MCF 10A (cell line): Measurements from ENCODE around the gene PLXNB2. TPM values are rescaled to one million over a fixed set of nuclear protein-coding genes. Genes with fewer than 3 reads are reported as not detected.

Experiments used
- BruUV-seq: library from RNA; stranded (reverse); fragments of 400-500 nt; replicated peaks from 2 replicates; lab custom pipeline; 2021; lab: Mats Ljungman, UMichigan
- CTCF ChIA-PET: fragments of 300-600 bp; sonication (Branson Sonifier 250); formaldehyde crosslinking; extraction: SDS; loops from one replicate; lab custom pipeline; 2021; ENCODE audit warnings: antibody characterized with exemption, inconsistent platforms; lab: Yijun Ruan, JAX
- POLR2A ChIA-PET: fragments of 300-600, 350-650 bp; sonication (Branson Sonifier 250); formaldehyde crosslinking; extraction: SDS; loops from one replicate; lab custom pipeline; 2020; ENCODE audit warnings: antibody characterized with exemption, inconsistent platforms; lab: Yijun Ruan, JAX
- DNase-seq: peaks from one replicate; pipeline ENCODE4 v3.0.0-alpha.2; 2018; ENCODE audit not compliant: unreplicated experiment
- H3K27ac Mint-ChIP-seq: one replicate; pipeline ENCODE4 v1.8.0; 2022; ENCODE audit warnings: mild to moderate bottlenecking, low read depth, mixed read lengths; ENCODE audit not compliant: unreplicated experiment
- H3K27me3 Mint-ChIP-seq: one replicate; pipeline ENCODE4 v1.8.0; 2022; ENCODE audit warnings: mixed read lengths; ENCODE audit not compliant: insufficient read depth, unreplicated experiment
- H3K36me3 Mint-ChIP-seq: one replicate; pipeline ENCODE4 v1.8.0; 2022; ENCODE audit warnings: mild to moderate bottlenecking, moderate library complexity, mixed read lengths; ENCODE audit not compliant: insufficient read depth, unreplicated experiment
- H3K4me1 Mint-ChIP-seq: one replicate; pipeline ENCODE4 v1.8.0; 2022; ENCODE audit warnings: mixed read lengths; ENCODE audit not compliant: insufficient read depth, unreplicated experiment
- H3K4me3 Mint-ChIP-seq: one replicate; pipeline ENCODE4 v1.8.0; 2022; ENCODE audit warnings: mild to moderate bottlenecking, moderate library complexity, mixed read lengths; ENCODE audit not compliant: unreplicated experiment
- H3K9me3 Mint-ChIP-seq: one replicate; pipeline ENCODE4 v1.8.0; 2022; ENCODE audit warnings: mixed read lengths; ENCODE audit not compliant: unreplicated experiment
- intact Hi-C: fragments of 100-400 bp; cut with micrococcal nuclease; formaldehyde crosslinking; loops from 2 replicates; pipeline ENCODE4 v1.14.1; 2022
- total RNA-seq: library from RNA; stranded (reverse); gene quantifications from 2 replicates; pipeline ENCODE4 v1.2.3, GENCODE V29; 2022
- TF ChIP-seq, protein P1 (sequence below): fragments of 200-600 bp; IDR thresholded peaks from one replicate; pipeline ENCODE4 v1.8.0; 2022; ENCODE audit warnings: antibody characterized with exemption, mild to moderate bottlenecking; ENCODE audit not compliant: unreplicated experiment

Gene PLXNB2
- total RNA-seq, 1 experiment from 2014 or later, result 199 TPM

DNA sequence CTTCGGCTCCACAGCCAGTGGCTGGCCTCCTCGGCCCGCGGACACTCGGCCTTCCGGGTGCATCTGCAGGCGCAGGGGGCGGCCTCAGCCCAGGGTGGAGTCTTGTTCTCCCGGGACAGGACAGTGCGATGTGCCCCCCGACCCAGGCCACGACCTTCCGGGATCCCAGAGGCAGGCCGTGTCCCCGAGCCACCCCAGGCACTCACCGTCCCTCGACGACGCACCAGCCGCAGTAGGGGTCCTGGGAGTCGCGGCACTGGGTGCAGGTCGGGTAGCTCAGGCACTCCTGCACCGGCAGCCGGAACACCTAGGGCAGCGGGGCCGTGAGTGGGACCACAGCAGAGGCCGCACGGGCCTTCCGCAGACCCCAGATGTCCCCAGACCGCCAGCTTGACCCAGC, 19.7 kb downstream of the PLXNB2 start:
- no peak overlapping the region for H3K4me3 Mint-ChIP-seq
- intact Hi-C loops, result no loop called here
- H3K27ac Mint-ChIP-seq, result no peak overlapping the region
- BruUV-seq, result no TSS peak
- H3K27me3 Mint-ChIP-seq, result no peaks in the 10 kb centered on the region
- CTCF ChIA-PET, result no interaction called here
- POLR2A ChIA-PET, result no interaction called here
- H3K4me1 Mint-ChIP-seq, result peaks cover 4% of the 10 kb centered on the region
- no peak for DNase-seq
- peaks cover 63% of the 10 kb centered on the region for H3K36me3 Mint-ChIP-seq
- TF ChIP-seq, protein P1, sequence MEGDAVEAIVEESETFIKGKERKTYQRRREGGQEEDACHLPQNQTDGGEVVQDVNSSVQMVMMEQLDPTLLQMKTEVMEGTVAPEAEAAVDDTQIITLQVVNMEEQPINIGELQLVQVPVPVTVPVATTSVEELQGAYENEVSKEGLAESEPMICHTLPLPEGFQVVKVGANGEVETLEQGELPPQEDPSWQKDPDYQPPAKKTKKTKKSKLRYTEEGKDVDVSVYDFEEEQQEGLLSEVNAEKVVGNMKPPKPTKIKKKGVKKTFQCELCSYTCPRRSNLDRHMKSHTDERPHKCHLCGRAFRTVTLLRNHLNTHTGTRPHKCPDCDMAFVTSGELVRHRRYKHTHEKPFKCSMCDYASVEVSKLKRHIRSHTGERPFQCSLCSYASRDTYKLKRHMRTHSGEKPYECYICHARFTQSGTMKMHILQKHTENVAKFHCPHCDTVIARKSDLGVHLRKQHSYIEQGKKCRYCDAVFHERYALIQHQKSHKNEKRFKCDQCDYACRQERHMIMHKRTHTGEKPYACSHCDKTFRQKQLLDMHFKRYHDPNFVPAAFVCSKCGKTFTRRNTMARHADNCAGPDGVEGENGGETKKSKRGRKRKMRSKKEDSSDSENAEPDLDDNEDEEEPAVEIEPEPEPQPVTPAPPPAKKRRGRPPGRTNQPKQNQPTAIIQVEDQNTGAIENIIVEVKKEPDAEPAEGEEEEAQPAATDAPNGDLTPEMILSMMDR, result no peak
- no peaks in the 10 kb centered on the region for H3K9me3 Mint-ChIP-seq

DNA sequence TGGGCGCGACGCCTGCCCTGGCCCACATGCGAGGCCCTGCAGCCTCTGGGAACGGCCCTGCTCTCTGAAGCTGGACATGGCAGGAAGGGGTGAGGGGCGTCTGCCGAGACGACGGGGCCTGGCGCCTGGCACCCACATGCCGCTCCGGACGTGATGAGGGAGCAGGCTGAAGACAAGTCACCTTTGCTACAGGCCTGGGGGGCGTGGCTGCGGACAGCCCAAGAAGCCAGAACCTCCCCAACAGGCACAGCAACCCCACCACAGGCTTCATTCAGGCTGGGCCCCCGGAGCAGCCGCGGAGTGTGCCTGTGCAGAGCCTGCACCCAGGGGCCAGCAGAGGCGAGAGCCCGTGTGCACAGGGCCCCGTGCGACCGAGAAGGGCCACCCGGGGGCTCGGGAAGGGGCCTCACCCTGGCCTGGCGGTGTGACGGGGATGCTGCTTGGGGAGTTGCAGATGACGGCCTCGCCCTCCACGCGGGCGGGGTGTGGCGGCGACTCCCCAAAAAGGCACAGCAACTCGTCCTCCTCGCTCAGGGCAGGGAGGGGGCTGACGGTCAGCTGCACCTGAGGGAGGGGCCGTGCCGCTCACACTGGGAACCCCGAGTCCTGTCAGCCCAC, 20.6 kb downstream of the PLXNB2 start:
- ChIA-PET POLR2A (interaction anchor here (1.9 kb wide), 1 partner anchor 15 kb away, joined by 4 read pairs; no protein-coding TSS in a partner anchor), CTCF (no interaction called here)
- TF ChIP-seq, protein P1, result no peak
- Mint-ChIP-seq H3K4me1 (peaks cover 4% of the 10 kb centered on the region), H3K36me3 (peaks cover 68% of the 10 kb centered on the region), H3K27me3 (no peaks in the 10 kb centered on the region), H3K27ac (no peak overlapping the region), H3K4me3 (no peak overlapping the region), H3K9me3 (no peaks in the 10 kb centered on the region)
- BruUV-seq, result no TSS peak
- DNase-seq, result no peak
- intact Hi-C loops, result no loop called here

DNA sequence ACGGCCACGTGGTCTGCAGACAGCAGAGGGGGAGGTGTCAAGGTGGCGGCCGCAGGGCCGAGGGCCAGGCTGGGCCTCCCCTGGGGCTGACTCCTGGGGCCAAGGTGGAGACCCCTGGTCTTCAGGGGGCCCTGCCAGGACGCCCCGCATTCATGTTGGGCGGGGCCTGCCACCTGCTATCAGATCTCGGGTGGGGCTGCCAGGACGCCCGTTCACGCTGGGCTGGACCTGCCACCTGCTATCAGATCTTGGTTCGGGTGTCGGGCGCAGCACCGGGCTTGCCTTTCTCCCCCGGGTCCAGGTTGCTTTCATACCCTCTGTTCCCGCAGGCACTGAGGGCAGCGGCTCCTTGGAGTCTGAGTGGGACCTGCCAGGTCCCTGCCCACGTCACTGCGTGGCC, 21.2 kb downstream of the PLXNB2 start:
- POLR2A ChIA-PET, result interaction anchor here (1.9 kb wide), 1 partner anchor 14 kb away, joined by 4 read pairs; no protein-coding TSS in a partner anchor
- Mint-ChIP-seq H3K36me3 (peaks cover 70% of the 10 kb centered on the region), H3K27ac (no peak overlapping the region), H3K4me3 (no peak overlapping the region), H3K9me3 (no peaks in the 10 kb centered on the region), H3K4me1 (peaks cover 4% of the 10 kb centered on the region), H3K27me3 (no peaks in the 10 kb centered on the region)
- CTCF ChIA-PET, result no interaction called here
- TF ChIP-seq, protein P1, result no peak
- DNase-seq, result no peak
- intact Hi-C loops, result no loop called here
- BruUV-seq, result no TSS peak

DNA sequence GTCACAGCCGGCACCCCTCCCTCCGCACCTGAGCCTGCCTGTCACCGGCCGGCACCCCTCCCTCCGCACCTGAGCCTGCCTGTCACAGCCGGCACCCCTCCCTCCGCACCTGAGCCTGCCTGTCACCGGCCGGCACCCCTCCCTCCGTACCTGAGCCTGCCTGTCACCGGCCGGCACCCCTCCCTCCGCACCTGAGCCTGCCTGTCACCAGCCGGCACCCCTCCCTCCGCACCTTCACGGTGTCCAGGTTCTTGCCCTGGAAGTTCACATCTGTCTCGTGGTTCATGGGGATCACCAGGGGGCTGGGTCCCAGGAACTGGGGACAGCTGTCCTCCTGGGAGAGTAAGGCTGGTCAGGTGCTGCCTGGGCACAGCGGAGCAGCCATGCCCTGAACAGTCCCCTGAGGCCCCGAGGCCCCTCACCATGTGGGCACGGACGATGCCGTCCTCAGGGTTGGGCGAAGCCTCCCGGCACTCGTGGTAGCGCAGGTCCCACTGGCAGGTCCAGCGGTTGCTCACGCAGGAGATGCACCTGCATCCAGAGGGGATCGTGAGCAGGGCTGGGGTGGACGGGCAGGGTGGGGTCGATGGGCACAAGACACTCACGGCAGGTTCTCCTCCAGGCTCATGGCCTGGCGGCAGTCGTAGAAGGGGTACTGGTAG, 21.7 kb downstream of the PLXNB2 start:
- BruUV-seq, result no TSS peak
- intact Hi-C loops, result no loop called here
- ChIA-PET POLR2A (interaction anchor here (1.9 kb wide), 1 partner anchor 14 kb away, joined by 4 read pairs; no protein-coding TSS in a partner anchor), CTCF (interaction anchor here (0.6 kb wide), 1 partner anchor 35 kb away, joined by 3 read pairs; no protein-coding TSS in a partner anchor)
- no peak for DNase-seq
- Mint-ChIP-seq H3K36me3 (peaks cover 76% of the 10 kb centered on the region), H3K4me3 (no peak overlapping the region), H3K27ac (no peak overlapping the region), H3K9me3 (no peaks in the 10 kb centered on the region), H3K4me1 (peaks cover 4% of the 10 kb centered on the region), H3K27me3 (no peaks in the 10 kb centered on the region)
- TF ChIP-seq, protein P1, result no peak
